ENCODE measurements around the gene TSHZ1. TPM values are rescaled to one million over a fixed set of nuclear protein-coding genes. Genes with fewer than 3 reads are reported as not detected.

The TSHZ1 gene
- total RNA-seq: 10 to 100 TPM; 14.7 to 19.9 TPM
- 1 to 10 TPM; 6.2 to 7.7 TPM for polyA plus RNA-seq
- long read RNA-seq, donor 1, full-length matches to known transcripts: 41 of 41 reads
- long read RNA-seq, donor 1, partial matches to known transcripts: 0 of 41 reads
- long read RNA-seq, donor 1, other reads (novel, unspliced or antisense): 0 of 41 reads
- long read RNA-seq, donor 2, full-length matches to known transcripts: 18 of 18 reads
- long read RNA-seq, donor 2, partial matches to known transcripts: 0 of 18 reads
- long read RNA-seq, donor 2, other reads (novel, unspliced or antisense): 0 of 18 reads
- long read RNA-seq, donor 3, full-length matches to known transcripts: 45 of 45 reads
- long read RNA-seq, donor 3, partial matches to known transcripts: 0 of 45 reads
- long read RNA-seq, donor 3, other reads (novel, unspliced or antisense): 0 of 45 reads
- long read RNA-seq, donor 4, full-length matches to known transcripts: 23 of 23 reads
- long read RNA-seq, donor 4, partial matches to known transcripts: 0 of 23 reads
- long read RNA-seq, donor 4, other reads (novel, unspliced or antisense): 0 of 23 reads
- long read RNA-seq, donor 5, full-length matches to known transcripts: 62 of 62 reads
- long read RNA-seq, donor 5, partial matches to known transcripts: 0 of 62 reads
- long read RNA-seq, donor 5, other reads (novel, unspliced or antisense): 0 of 62 reads

DNA sequence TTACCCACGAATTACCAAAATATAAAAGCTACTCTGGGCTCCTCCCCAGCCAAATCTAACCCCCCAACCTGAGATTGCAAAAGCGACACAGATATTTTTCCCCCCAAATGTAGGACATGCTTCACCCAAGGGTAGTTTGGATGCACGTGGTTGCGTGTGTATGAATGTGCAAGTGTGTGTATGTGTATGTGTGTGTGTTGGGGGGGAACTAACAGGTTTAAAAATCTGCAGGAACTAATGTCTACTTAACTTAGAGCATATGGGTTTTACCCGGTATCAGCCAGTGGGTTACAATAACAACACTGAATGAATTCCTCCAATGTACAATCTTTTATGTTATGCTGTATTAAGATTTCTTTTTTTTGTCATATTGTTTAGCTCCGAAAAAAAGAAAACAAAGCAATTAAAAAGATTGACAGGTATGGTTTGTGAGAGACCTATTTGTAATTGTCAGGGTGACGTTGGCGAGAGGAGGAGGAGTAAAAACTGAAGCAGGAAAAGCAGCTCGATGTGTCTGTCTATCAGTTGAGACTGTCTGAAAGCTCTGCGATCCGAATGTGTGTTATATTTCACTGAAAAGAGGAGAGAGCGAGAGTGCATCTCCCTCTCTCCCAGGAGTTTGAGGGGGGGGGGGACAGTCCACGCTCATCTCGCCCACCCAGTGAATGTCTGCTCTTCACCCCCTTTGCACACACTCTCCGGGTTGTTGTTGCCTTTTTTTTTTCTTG, at the start of gene TSHZ1:
Gene TSHZ1, plus strand, starts transcription at position 524 of the 728 bp plus-strand sequence. CDS start 1,080 bp downstream, outside the sequence.
- 2% methylated on average over 15 of the region's 15 CpGs for WGBS, 2 donors
- peaks cover 4 to 53% (median 10%) of the 10 kb centered on the region in 5 donors for H3K4me1 ChIP-seq (ENCODE audit: control insufficient read depth in 5 of 5, insufficient read depth in 5 of 5, low read length in 5 of 5)
- no peaks in the 10 kb centered on the region for H3K27me3 ChIP-seq (ENCODE audit: control insufficient read depth in 3 of 3, insufficient read depth in 3 of 3, low read length in 2 of 3)
- TF ChIP-seq CTCF (IDR thresholded peaks at IDR 0.05; ENCODE audit: control extremely low read depth, extremely low read depth): no peak
- ATAC-seq (ENCODE audit: insufficient read depth, low FRiP score) (peak; percentile 39), DNase-seq (peak; percentile 79 to 96 (median 95))
- H3K36me3 ChIP-seq (ENCODE audit: control insufficient read depth in 4 of 4, insufficient read depth in 4 of 4, low read length in 4 of 4): peaks cover 0 to 6% (median 0%) of the 10 kb centered on the region in 4 donors
- peak within 1 kb of the TSS; percentile 91 for H3K4me3 ChIP-seq
- peak within 1 kb of the TSS; percentile 99 for H3K27ac ChIP-seq (ENCODE audit: low read depth in 1 of 2, low read length in 1 of 2)
- H3K9me3 ChIP-seq (ENCODE audit: control insufficient read depth in 4 of 4, insufficient read depth in 3 of 4, low read length in 3 of 4): no peaks in the 10 kb centered on the region
- H3K9ac ChIP-seq (ENCODE audit: insufficient read depth in 1 of 2, low read length in 2 of 2): peak within 1 kb of the TSS; percentile 21 to 84

GRCh38 chr18:75161256-75162028, 49.2 kb upstream of the TSHZ1 start:
- Histone ChIP-seq H3K9ac (ENCODE audit: insufficient read depth in 1 of 2, low read length in 2 of 2) (no peak overlapping the region), H3K27ac (ENCODE audit: low read depth in 1 of 2, low read length in 1 of 2) (no peak overlapping the region), H3K4me1 (ENCODE audit: control insufficient read depth in 5 of 5, insufficient read depth in 5 of 5, low read length in 5 of 5) (peaks cover 0 to 14% (median 0%) of the 10 kb centered on the region in 5 donors), H3K27me3 (ENCODE audit: control insufficient read depth in 3 of 3, insufficient read depth in 3 of 3, low read length in 2 of 3) (no peaks in the 10 kb centered on the region), H3K4me3 (no peak overlapping the region), H3K36me3 (ENCODE audit: control insufficient read depth in 4 of 4, insufficient read depth in 4 of 4, low read length in 4 of 4) (no peaks in the 10 kb centered on the region), H3K9me3 (ENCODE audit: control insufficient read depth in 4 of 4, insufficient read depth in 3 of 4, low read length in 3 of 4) (peaks cover 0 to 4% (median 0%) of the 10 kb centered on the region in 4 donors)
- no peak for TF ChIP-seq CTCF (IDR thresholded peaks at IDR 0.05; ENCODE audit: control extremely low read depth, extremely low read depth)
- 28 to 48% methylated on average over 14 of the region's 14 CpGs for WGBS, 2 donors
- ATAC-seq (ENCODE audit: insufficient read depth, low FRiP score) (peak; percentile 81), DNase-seq (peak in 1 of 3 donors; percentile 9)

GRCh38 chr18:75162467-75162866, 48.1 kb upstream of the TSHZ1 start:
- no peaks in the 10 kb centered on the region for H3K27me3 ChIP-seq (ENCODE audit: control insufficient read depth in 3 of 3, insufficient read depth in 3 of 3, low read length in 2 of 3)
- TF ChIP-seq CTCF (IDR thresholded peaks at IDR 0.05; ENCODE audit: control extremely low read depth, extremely low read depth): no peak
- H3K4me1 ChIP-seq (ENCODE audit: control insufficient read depth in 5 of 5, insufficient read depth in 5 of 5, low read length in 5 of 5): peaks cover 0 to 14% (median 0%) of the 10 kb centered on the region in 5 donors
- DNase-seq (peak in 1 of 3 donors; percentile 7), ATAC-seq (ENCODE audit: insufficient read depth, low FRiP score) (no peak)
- H3K9me3 ChIP-seq (ENCODE audit: control insufficient read depth in 4 of 4, insufficient read depth in 3 of 4, low read length in 3 of 4): peaks cover 0 to 4% (median 0%) of the 10 kb centered on the region in 4 donors
- H3K9ac ChIP-seq (ENCODE audit: insufficient read depth in 1 of 2, low read length in 2 of 2): no peak overlapping the region
- H3K36me3 ChIP-seq (ENCODE audit: control insufficient read depth in 4 of 4, insufficient read depth in 4 of 4, low read length in 4 of 4): no peaks in the 10 kb centered on the region
- no peak overlapping the region for H3K27ac ChIP-seq (ENCODE audit: low read depth in 1 of 2, low read length in 1 of 2)
- WGBS, 2 donors: 83 to 88% methylated on average over 3 of the region's 3 CpGs
- no peak overlapping the region for H3K4me3 ChIP-seq
